Ishikawa (cell line): Measurements from ENCODE around the gene KRTAP5-4.

Source experiments
- CEBPB ChIP-seq: IDR thresholded peaks from 2 replicates; pipeline ENCODE4 v1.6.1; 2012
- CREB1 ChIP-seq: IDR thresholded peaks from 2 replicates; pipeline ENCODE4 v1.6.1; 2012; ENCODE audit warnings: low read depth
- EGR1 ChIP-seq: IDR thresholded peaks from 2 replicates; pipeline ENCODE4 v1.6.1; 2012
- EP300 ChIP-seq: IDR thresholded peaks from 2 replicates; pipeline ENCODE4 v1.6.1; 2012; ENCODE audit warnings: borderline replicate concordance
- FOXM1 ChIP-seq: IDR thresholded peaks from 2 replicates; pipeline ENCODE4 v1.6.1; 2012; ENCODE audit warnings: low read depth, borderline replicate concordance
- NFIC ChIP-seq: IDR thresholded peaks from 2 replicates; pipeline ENCODE4 v1.6.1; 2012
- RAD21 ChIP-seq: IDR thresholded peaks from 2 replicates; pipeline ENCODE4 v1.6.1; 2012; ENCODE audit warnings: low read depth
- REST ChIP-seq: IDR thresholded peaks from 2 replicates; pipeline ENCODE4 v1.6.1; 2012; ENCODE audit warnings: low read depth, mild to moderate bottlenecking
- TAF1 ChIP-seq: IDR thresholded peaks from 2 replicates; pipeline ENCODE4 v1.6.1; 2012; ENCODE audit warnings: low read depth, mild to moderate bottlenecking
- TCF12 ChIP-seq: IDR thresholded peaks from 2 replicates; pipeline ENCODE4 v1.6.1; 2012; ENCODE audit warnings: low read depth
- TEAD4 ChIP-seq: IDR thresholded peaks from 2 replicates; pipeline ENCODE4 v1.6.1; 2012
- USF1 ChIP-seq: IDR thresholded peaks from 2 replicates; pipeline ENCODE4 v1.6.1; 2012
- YY1 ChIP-seq: IDR thresholded peaks from 2 replicates; pipeline ENCODE4 v1.6.1; 2012; ENCODE audit warnings: low read depth
- ZBTB7A ChIP-seq: IDR thresholded peaks from 2 replicates; pipeline ENCODE4 v1.6.1; 2012; ENCODE audit warnings: low read depth
- TF ChIP-seq, protein P1 (sequence below): IDR thresholded peaks from 2 replicates; pipeline ENCODE4 v1.6.1; 2012

The KRTAP5-4 gene

GRCh38 chr11:1647901-1648652, 26.1 kb upstream of the KRTAP5-4 start:
- TF ChIP-seq TAF1 (no peak), RAD21 (no peak), CEBPB (no peak), REST (no peak), TCF12 (no peak), USF1 (no peak), FOXM1 (no peak), YY1 (no peak), CREB1 (no peak), ZBTB7A (no peak), TEAD4 (no peak)
- TF ChIP-seq, protein P1, sequence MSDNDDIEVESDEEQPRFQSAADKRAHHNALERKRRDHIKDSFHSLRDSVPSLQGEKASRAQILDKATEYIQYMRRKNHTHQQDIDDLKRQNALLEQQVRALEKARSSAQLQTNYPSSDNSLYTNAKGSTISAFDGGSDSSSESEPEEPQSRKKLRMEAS = no peak

DNA sequence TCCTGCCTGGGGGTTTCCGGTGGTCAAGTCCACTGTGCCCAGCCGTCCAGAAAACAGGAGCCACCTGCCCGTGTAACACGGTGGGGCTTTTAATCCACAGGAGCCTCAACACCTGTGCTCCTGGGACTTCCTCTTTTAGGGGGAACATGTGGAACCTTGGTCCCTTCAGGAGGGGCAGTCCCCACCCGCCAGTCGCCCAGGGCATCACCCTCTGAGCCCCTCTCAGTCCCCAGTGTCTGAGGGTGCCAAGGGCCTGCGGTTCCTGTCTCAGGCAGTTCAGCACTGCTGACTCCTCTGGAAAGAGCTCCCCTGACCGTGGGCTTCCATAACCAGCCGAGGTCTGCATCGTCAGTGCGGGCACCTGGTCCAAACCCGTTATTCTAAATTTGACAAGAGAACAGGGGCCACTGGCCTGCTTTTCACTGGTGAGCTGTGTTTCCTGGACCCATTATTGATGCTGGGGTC, 23.5 kb upstream of the KRTAP5-4 start:
- TF ChIP-seq EP300 (no peak), TCF12 (no peak), REST (no peak), TAF1 (no peak), TEAD4 (no peak), CEBPB (no peak), USF1 (no peak), ZBTB7A (no peak), EGR1 (no peak), YY1 (no peak), CREB1 (no peak)
- TF ChIP-seq, protein P1 = no peak

- TF ChIP-seq CREB1 (no peak), YY1 (no peak), CEBPB (no peak), FOXM1 (no peak)
Measured at GRCh38 chr11:1644601-1645356, 22.8 kb upstream of the KRTAP5-4 start.

GRCh38 chr11:1643146-1643690, 21.3 kb upstream of the KRTAP5-4 start:
- no peak for TF ChIP-seq EP300
- TF ChIP-seq EGR1 = no peak
- TF ChIP-seq, protein P1 = no peak
- no peak for TF ChIP-seq ZBTB7A

DNA sequence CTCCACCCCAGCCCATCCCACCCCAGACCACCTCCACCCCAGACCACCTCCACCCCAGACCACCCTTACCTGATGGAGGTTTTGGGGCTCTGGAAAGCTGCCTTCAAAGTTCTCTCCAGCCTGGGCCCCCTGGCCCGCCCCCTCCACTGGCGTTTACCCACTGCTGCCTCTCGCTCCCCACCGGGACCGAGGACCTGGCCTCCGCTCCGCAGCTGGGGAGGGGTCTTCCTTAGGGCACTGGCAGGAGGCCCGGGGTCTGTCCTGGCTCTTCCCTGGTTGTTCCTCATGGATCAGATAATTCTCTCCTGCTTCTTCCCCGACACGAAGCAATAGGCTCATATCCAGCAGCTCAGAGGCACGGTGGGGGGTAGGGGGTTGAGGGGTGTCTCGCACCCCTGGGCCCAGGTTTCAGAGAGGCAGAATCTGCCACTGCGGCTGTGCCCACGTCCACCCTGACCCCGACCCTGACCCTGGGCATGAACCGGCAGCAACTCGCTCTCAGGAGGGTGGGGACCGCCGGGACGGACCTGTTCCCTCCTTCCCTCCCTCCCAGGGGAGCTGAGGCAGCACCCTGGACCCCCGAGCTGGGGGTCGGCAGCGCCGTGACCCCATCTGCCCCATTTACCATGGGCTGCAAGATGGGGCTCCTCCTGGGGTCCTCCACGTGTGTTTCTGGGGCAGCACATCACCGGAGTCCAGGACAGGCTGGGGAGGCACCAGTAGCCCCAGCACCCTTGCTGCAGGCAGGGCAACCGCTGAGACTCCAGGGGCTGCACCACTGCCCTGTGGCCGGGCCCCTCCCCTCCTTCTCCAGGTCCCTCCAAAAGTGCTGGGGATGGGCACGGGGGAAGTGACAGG, 20.6 kb upstream of the KRTAP5-4 start:
- no peak for TF ChIP-seq YY1
- no peak for TF ChIP-seq TAF1
- TF ChIP-seq, protein P1 = no peak
- TF ChIP-seq REST = no peak
- no peak for TF ChIP-seq EGR1
- TF ChIP-seq EP300 = no peak
- no peak for TF ChIP-seq TEAD4
- TF ChIP-seq ZBTB7A = no peak
- TF ChIP-seq CEBPB = no peak
- no peak for TF ChIP-seq NFIC
- TF ChIP-seq FOXM1 = no peak
- TF ChIP-seq CREB1 = no peak
- TF ChIP-seq RAD21 = no peak
- no peak for TF ChIP-seq USF1
